Endothelial cell of umbilical vein (primary cell): Measurements from ENCODE around the gene CHST7. TPM values are rescaled to one million over a fixed set of nuclear protein-coding genes. Genes with fewer than 3 reads are reported as not detected.

ENCODE experiments used
- BruUV-seq: library from RNA; stranded (reverse); fragments of 400-500 nt; replicated peaks from 2 replicates; lab custom pipeline; 2021; lab: Mats Ljungman, UMichigan
- CTCF ChIA-PET: fragments of 300-600, 350-600 bp; sonication (Branson Sonifier 250); formaldehyde crosslinking; loops from one replicate; lab custom pipeline; 2021; ENCODE audit warnings: antibody characterized with exemption, inconsistent platforms; lab: Charles Lee
- POLR2A ChIA-PET: fragments of 300-600, 350-600 bp; sonication (Branson Sonifier 250); formaldehyde crosslinking; loops from one replicate; lab custom pipeline; 2021; ENCODE audit warnings: antibody characterized with exemption, inconsistent platforms; lab: Charles Lee
- DNase-seq: peaks from one replicate; pipeline ENCODE4 v3.0.0-alpha.2; 2011; ENCODE audit warnings: low read depth, low spot score
- FAIRE-seq: peaks from 2 replicates; lab custom pipeline; 2011; peaks lifted over from hg19 to GRCh38; lab: Jason Lieb, UNC
- H2AFZ ChIP-seq: 2 replicates; pipeline ENCODE4 v1.6.0; 2012; ENCODE audit warnings: low read depth, low read length, control low read depth, inconsistent platforms
- H3K27ac ChIP-seq: 2 replicates; pipeline ENCODE4 v1.5.1; 2011; ENCODE audit warnings: low read depth, mild to moderate bottlenecking, control low read depth, low read length, moderate library complexity; ENCODE audit not compliant: insufficient read depth
- H3K27me3 ChIP-seq, 2 experiments: 2 replicates each; pipeline versions ENCODE4 v1.6.0 to v1.6.1; 2011; ENCODE audit warnings: low read length in 2 of 2, mixed read lengths in 1 of 2; ENCODE audit not compliant: control insufficient read depth in 2 of 2, insufficient read depth in 2 of 2
- H3K36me3 ChIP-seq, 2 experiments: 2 replicates in 1 of 2; 3 replicates in 1 of 2; pipeline ENCODE4 v1.5.1; 2011; ENCODE audit warnings: low read length in 2 of 2, mild to moderate bottlenecking in 1 of 2, moderate library complexity in 1 of 2; ENCODE audit not compliant: control insufficient read depth in 2 of 2, insufficient read depth in 2 of 2; ENCODE audit errors: extremely low read depth in 1 of 2
- H3K4me1 ChIP-seq: 3 replicates; pipeline ENCODE4 v1.5.1; 2011; ENCODE audit warnings: mild to moderate bottlenecking, low read length; ENCODE audit not compliant: control insufficient read depth, insufficient read depth; ENCODE audit errors: extremely low read depth
- H3K4me2 ChIP-seq: 2 replicates; pipeline ENCODE4 v1.6.1; 2011; ENCODE audit warnings: low read length, control low read depth, mixed read lengths; ENCODE audit not compliant: insufficient read depth
- H3K4me3 ChIP-seq, 3 experiments: fragments of 200-600 bp in 1 of 3; sonication (generic), shearing (Covaris generic) in 1 of 3; replicated peaks in 1 of 3; 2 replicates each; pipeline ENCODE4 v1.5.1; 2011 to 2016; ENCODE audit warnings: control low read depth in 3 of 3, low read length in 3 of 3, mild to moderate bottlenecking in 2 of 3, inconsistent platforms in 1 of 3, low read depth in 1 of 3, moderate library complexity in 1 of 3; ENCODE audit not compliant: insufficient read depth in 1 of 3
- H3K79me2 ChIP-seq: 2 replicates; pipeline ENCODE4 v1.6.0; 2012; ENCODE audit warnings: low read length, inconsistent platforms; ENCODE audit not compliant: control insufficient read depth, insufficient read depth
- H3K9ac ChIP-seq: replicated peaks from 2 replicates; pipeline ENCODE3; 2011; ENCODE audit warnings: low read length, control low read depth; ENCODE audit not compliant: insufficient read depth; ENCODE audit errors: extremely low read depth
- H3K9me1 ChIP-seq: replicated peaks from 3 replicates; pipeline ENCODE4 v1.6.0; 2011; ENCODE audit warnings: mild to moderate bottlenecking, low read length; ENCODE audit not compliant: control insufficient read depth, insufficient read depth; ENCODE audit errors: extremely low read depth
- H3K9me3 ChIP-seq: replicated peaks from 2 replicates; pipeline ENCODE4 v1.5.1; 2012; ENCODE audit warnings: low read length, inconsistent platforms; ENCODE audit not compliant: control insufficient read depth, insufficient read depth
- H4K20me1 ChIP-seq: replicated peaks from 2 replicates; pipeline ENCODE3; 2011; ENCODE audit warnings: mild to moderate bottlenecking, low read length; ENCODE audit not compliant: control insufficient read depth, insufficient read depth; ENCODE audit errors: extremely low read depth
- CTCF ChIP-seq, 2 donors: IDR thresholded peaks; 1 replicate in 1 of 2; 2 replicates in 1 of 2; pipeline ENCODE4 v1.5.1; 2011; ENCODE audit warnings: low read length in 2 of 2, mild to moderate bottlenecking in 2 of 2, moderate library complexity in 2 of 2, control low read depth in 1 of 2, inconsistent platforms in 1 of 2, low read depth in 1 of 2; ENCODE audit not compliant: insufficient read depth in 1 of 2; ENCODE audit errors: extremely low read depth in 1 of 2
- EZH2 ChIP-seq: IDR thresholded peaks from 2 replicates; pipeline ENCODE4 v1.6.1; 2012; ENCODE audit warnings: borderline replicate concordance, low read depth, mild to moderate bottlenecking, moderate library complexity, low read length, inconsistent platforms; ENCODE audit not compliant: severe bottlenecking
- FOS ChIP-seq: IDR thresholded peaks from 2 replicates; pipeline ENCODE4 v1.6.1; 2011; ENCODE audit warnings: mild to moderate bottlenecking, low read length, moderate library complexity, borderline replicate concordance; ENCODE audit not compliant: insufficient read depth
- GATA2 ChIP-seq: IDR thresholded peaks from 2 replicates; pipeline ENCODE4 v1.7.0; 2011; ENCODE audit warnings: low read depth, mild to moderate bottlenecking, moderate library complexity, mixed read lengths, low read length; ENCODE audit not compliant: insufficient read length, insufficient read depth
- JUN ChIP-seq: IDR thresholded peaks from 2 replicates; pipeline ENCODE4 v1.6.1; 2011; ENCODE audit warnings: borderline replicate concordance, low read depth; ENCODE audit not compliant: insufficient read length, insufficient read depth
- MAX ChIP-seq: IDR thresholded peaks from 2 replicates; pipeline ENCODE4 v1.6.1; 2011; ENCODE audit not compliant: insufficient read depth, insufficient read length
- MYC ChIP-seq: IDR thresholded peaks from one replicate; pipeline ENCODE4 v1.6.1; 2011; ENCODE audit warnings: mild to moderate bottlenecking, low read depth, low read length
- POLR2A ChIP-seq: IDR thresholded peaks from 2 replicates; pipeline ENCODE4 v1.6.1; 2012; ENCODE audit warnings: low read depth, mild to moderate bottlenecking, control low read depth, low read length
- POLR2AphosphoS5 ChIP-seq: IDR thresholded peaks from 2 replicates; pipeline ENCODE4 v1.6.1; 2012; ENCODE audit warnings: low read depth, mild to moderate bottlenecking, control low read depth, low read length, moderate library complexity; ENCODE audit not compliant: insufficient read depth
- dilution Hi-C: fragments of 300-500 bp; cut with MboI; formaldehyde crosslinking; loops from one replicate; pipeline ENCODE4 v1.15.0; 2019; ENCODE audit warnings: low sequenced_read_pairs; ENCODE audit not compliant: extremely low pct_ligation_motif_present
- intact Hi-C: fragments of 100-400 bp; cut with micrococcal nuclease; formaldehyde crosslinking; loops from one replicate; pipeline ENCODE4 v1.10.0; 2022
- polyA plus RNA-seq, 4 experiments: library from polyadenylated mRNA; depleted of rRNA in 3 of 4; stranded (reverse) in 3 of 4; unstranded in 1 of 4; fragments of >200 nt; gene quantifications; 2 replicates each; pipeline versions ENCODE4 v1.2.1 to v1.2.3, GENCODE V29; 2011 to 2012; ENCODE audit warnings: missing spikeins in 1 of 4
- total RNA-seq: library from RNA; stranded (reverse); gene quantifications from 2 replicates; pipeline ENCODE4 v1.2.3, GENCODE V29; 2021

The CHST7 gene
- total and polyA plus RNA-seq, 2 donors (not counting 3 experiments of a cell fraction or from before 2014, with no cell fraction given), result 4.5 to 11.2 TPM

GRCh38 chrX:46547857-46548256, 25.7 kb upstream of the CHST7 start:
- peak; percentile 91 for FAIRE-seq

More at GRCh38 chrX:46547857-46548256, 25.7 kb upstream of the CHST7 start:
- Histone ChIP-seq H3K9ac (peak overlapping the region; percentile 2), H3K79me2 (peaks cover 31% of the 10 kb centered on the region), H3K9me1 (no peaks in the 10 kb centered on the region), H3K9me3 (no peaks in the 10 kb centered on the region), H2AFZ (no peak overlapping the region), H3K27ac (peak overlapping the region; percentile 57), H3K4me3 (peak overlapping the region in 1 of 3 experiments; percentile 11), H3K4me1 (peaks cover 13% of the 10 kb centered on the region), H4K20me1 (no peaks in the 10 kb centered on the region), H3K27me3 (no peaks in the 10 kb centered on the region), H3K4me2 (peak overlapping the region; percentile 27), H3K36me3 (peaks cover 0 to 2% of the 10 kb centered on the region in 2 experiments)
- POLR2A ChIA-PET, result no interaction called here
- intact Hi-C loops (no loop called here), dilution Hi-C loops (no loop called here)
- DNase-seq, result peak; percentile 66
- CTCF ChIA-PET, result no interaction called here
- BruUV-seq, result no TSS peak
- TF ChIP-seq GATA2 (no peak), MAX (no peak), CTCF (IDR thresholded peaks at IDR 0.05; ENCODE audit: extremely low read depth in 1 of 2, insufficient read depth in 1 of 2, low read depth in 1 of 2, low read length in 2 of 2) (no peak), FOS (peak; percentile 73), MYC (no peak), EZH2 (no peak), POLR2A (no peak), JUN (peak; percentile 44), POLR2AphosphoS5 (peak; percentile 13)
